ENCODE data around the gene CASQ1.

DNA sequence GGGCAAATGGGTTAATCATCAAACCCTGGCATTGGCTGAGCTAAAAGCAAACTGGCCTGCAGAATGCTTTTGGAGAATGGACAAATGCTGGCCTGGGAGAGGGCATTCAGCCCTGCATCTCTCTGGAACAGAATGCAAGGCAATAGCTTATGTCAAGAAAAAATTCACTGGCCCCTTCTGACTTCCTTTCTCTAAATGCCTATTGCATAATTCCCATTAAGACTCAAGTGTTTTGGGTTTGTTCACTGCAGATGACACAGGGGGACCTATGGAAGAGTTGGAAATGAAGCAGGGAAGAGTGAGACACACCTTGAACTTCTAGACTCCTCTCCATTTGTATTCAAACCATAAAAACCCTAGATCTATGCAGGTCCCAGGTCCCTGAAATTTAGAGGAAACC lies 30.7 kb downstream of the CASQ1 start:
- TF ChIP-seq, protein P1, sequence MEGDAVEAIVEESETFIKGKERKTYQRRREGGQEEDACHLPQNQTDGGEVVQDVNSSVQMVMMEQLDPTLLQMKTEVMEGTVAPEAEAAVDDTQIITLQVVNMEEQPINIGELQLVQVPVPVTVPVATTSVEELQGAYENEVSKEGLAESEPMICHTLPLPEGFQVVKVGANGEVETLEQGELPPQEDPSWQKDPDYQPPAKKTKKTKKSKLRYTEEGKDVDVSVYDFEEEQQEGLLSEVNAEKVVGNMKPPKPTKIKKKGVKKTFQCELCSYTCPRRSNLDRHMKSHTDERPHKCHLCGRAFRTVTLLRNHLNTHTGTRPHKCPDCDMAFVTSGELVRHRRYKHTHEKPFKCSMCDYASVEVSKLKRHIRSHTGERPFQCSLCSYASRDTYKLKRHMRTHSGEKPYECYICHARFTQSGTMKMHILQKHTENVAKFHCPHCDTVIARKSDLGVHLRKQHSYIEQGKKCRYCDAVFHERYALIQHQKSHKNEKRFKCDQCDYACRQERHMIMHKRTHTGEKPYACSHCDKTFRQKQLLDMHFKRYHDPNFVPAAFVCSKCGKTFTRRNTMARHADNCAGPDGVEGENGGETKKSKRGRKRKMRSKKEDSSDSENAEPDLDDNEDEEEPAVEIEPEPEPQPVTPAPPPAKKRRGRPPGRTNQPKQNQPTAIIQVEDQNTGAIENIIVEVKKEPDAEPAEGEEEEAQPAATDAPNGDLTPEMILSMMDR (IDR thresholded peaks at IDR 0.05), result no peak
- TF ChIP-seq POLR2A (IDR thresholded peaks at IDR 0.05; ENCODE audit: low read depth), result no peak
- no peak for TF ChIP-seq POLR2AphosphoS5 (IDR thresholded peaks at IDR 0.05)

All from esophagus muscularis mucosa (tissue), 3 donors.